GM12875 (cell line): ENCODE measurements around the gene SP3.

Experiments used
- H3K4me3 ChIP-seq: one replicate; pipeline ENCODE4 v1.5.1; 2011; ENCODE audit warnings: low read depth, low read length, control low read depth
- TF ChIP-seq, protein P1 (sequence below): IDR thresholded peaks from 2 replicates; pipeline ENCODE4 v1.5.1; 2011; ENCODE audit warnings: low read depth, mild to moderate bottlenecking, control low read depth, inconsistent platforms, low read length, moderate library complexity, borderline replicate concordance; ENCODE audit not compliant: insufficient read depth

The SP3 gene

DNA sequence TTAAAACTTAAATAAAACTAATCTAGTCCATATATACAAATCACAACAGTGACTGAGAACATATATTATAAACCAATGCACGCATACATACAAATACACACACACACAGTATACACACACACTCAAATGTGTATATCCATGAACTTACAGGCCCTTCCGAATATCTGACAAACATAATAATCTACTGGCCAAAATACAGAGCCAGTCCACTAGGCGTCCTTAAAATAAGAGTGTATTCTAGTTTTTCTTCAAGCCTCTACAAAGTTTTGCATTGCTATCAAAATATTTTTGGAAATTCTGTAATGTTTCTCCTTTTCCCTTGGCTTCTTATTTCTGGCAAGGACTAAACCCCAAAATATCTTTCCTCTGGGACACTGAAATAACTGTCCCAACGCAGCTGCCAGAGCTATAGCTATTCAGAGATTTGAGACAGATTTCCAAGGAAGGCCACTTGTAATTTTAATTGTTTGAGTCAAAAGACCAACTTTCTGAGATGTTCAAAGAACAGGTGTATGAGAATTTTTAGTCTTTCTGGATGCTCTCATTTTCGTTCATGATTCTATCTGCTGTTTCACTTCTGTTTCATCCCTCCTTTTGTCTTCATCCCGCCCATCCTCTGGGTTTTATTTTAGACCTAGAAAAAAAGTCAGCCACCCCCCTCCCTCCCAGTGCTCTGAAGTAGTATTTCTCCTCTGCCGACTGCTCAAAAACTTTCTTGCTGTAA, 24.1 kb upstream of the SP3 start:
- TF ChIP-seq, protein P1, sequence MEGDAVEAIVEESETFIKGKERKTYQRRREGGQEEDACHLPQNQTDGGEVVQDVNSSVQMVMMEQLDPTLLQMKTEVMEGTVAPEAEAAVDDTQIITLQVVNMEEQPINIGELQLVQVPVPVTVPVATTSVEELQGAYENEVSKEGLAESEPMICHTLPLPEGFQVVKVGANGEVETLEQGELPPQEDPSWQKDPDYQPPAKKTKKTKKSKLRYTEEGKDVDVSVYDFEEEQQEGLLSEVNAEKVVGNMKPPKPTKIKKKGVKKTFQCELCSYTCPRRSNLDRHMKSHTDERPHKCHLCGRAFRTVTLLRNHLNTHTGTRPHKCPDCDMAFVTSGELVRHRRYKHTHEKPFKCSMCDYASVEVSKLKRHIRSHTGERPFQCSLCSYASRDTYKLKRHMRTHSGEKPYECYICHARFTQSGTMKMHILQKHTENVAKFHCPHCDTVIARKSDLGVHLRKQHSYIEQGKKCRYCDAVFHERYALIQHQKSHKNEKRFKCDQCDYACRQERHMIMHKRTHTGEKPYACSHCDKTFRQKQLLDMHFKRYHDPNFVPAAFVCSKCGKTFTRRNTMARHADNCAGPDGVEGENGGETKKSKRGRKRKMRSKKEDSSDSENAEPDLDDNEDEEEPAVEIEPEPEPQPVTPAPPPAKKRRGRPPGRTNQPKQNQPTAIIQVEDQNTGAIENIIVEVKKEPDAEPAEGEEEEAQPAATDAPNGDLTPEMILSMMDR, result no peak
- H3K4me3 ChIP-seq, result no peak overlapping the region

DNA sequence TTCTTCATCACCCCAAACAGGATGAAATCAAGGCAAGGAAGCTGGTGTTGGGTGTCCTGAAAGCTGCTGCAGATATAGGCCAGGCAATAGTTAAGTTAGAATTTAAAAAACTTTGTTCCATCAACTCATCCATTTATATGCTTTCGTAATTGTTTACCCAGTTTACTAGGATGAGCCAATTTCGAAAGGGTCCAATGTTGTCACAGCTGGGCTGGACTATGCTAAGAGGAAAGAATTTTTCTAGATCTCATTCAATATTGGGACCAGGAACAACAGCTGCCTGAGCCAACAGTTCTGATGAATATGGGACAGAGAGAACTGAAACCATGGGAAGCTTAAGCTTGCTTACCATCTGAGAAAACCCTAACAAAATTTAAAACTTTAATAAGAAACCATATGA, 21.6 kb upstream of the SP3 start:
- H3K4me3 ChIP-seq, result no peak overlapping the region

DNA sequence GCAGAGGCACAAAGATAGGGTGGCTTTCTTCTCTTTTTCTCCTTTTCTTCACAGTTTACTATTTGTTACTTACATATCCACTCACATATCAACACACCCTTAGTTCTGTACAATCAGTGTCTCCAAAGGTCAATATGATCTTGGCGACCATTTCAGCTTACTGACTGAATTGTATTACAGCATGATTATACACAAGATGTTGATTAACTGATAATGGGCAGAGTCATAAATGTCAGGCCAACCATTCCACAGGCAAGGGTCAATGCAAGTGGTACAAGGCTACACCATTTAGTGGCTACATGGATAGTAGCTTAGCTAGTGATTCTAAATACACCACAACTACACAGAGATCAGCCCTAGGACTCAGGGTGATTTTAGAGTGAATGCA, 20.4 kb upstream of the SP3 start:
- TF ChIP-seq, protein P1, result no peak
- no peak overlapping the region for H3K4me3 ChIP-seq

More for the DNA sequence above, 21.6 kb upstream of the SP3 start:
- TF ChIP-seq, protein P1, result no peak

DNA sequence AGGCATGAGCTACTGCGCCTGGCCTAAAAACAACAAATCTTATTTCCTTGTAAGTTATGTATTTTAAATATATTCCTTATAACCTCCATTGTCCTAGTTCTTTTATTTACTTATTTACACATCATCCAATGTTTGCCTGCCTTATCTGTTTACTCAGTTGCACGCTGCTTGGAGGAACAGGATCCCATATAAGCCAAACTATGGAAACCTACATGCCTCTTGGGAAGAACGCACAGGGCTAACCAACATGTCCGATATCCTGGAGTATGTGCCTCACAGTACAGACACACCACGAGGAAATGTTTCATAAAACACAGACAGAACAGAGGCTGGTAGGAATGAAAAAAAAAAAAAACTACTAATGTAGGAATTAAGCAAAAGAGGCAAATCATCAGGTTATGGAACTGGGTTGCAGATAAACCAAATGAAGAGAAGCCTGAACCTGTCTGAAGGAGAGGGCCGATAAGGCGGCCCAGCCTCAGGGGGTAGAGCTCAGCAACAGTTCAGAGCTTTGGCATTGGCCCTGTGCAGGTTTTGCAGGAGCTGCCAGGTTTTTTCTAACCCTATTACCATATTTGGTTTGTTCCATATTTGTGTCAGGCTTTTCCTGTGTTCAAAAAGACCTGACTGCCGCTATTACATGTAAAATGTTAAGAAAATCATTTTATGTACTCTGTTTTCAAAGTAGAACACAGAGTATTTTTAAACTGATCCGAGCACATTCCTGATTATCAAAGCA, 19.9 kb upstream of the SP3 start:
- no peak overlapping the region for H3K4me3 ChIP-seq
- TF ChIP-seq, protein P1, result no peak

DNA sequence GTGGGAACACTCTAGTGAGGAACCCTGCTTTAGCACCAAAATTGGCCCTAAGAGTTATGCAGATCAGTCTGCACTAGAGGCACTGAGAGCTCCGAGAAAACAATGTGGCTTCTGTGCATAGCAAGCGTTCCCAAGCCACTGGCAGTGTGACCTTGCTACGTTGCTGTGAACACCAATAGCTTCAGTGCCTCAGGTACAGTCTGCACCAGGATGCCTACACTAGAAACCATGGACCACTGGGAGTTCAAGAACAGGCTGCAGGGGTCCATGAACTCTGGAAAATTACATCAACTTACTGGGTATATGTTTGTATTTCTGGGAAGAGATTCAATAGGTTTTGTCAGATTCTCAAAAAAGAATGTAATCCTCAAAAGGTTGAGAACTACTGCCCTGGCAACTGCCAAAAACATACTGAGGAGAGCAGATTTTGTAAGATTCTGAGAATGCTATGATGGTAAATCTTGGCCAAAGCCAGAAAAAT, 18.3 kb upstream of the SP3 start:
- TF ChIP-seq, protein P1, result no peak
- H3K4me3 ChIP-seq, result no peak overlapping the region

DNA sequence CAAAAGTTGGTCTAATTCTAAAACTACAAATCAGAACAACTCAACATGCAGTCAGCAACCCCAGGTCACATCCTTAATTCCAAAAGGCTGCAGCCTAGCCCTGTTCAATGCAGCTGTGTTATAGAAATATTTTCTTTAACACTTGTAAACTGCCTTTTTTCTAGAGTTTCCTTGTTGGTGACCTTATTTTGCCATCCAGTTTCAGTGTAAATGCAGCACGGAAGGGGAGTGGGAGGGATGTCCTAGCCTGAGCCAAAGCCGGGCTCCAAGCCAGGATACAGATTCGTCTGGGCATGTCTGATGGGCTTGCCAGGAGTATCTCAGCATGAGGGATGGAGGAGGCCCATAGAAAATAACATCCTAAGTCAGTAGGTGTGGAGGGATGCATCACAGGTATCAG, 17.7 kb upstream of the SP3 start:
- TF ChIP-seq, protein P1, result no peak
- no peak overlapping the region for H3K4me3 ChIP-seq
